Measurements from ENCODE around the gene TUT4. TPM values are rescaled to one million over a fixed set of nuclear protein-coding genes. Genes with fewer than 3 reads are reported as not detected.

TUT4 gene
- total and polyA plus RNA-seq, 2 donors (not counting 3 experiments of a cell fraction or from before 2014, with no cell fraction given) = 24.7 to 41.2 TPM

- H2AFZ ChIP-seq (ENCODE audit: low read depth, low read length) = no peak overlapping the region
- CTCF ChIA-PET = interaction anchor here (1.3 kb wide), 1 partner anchor 214 kb away, joined by 4 read pairs; no protein-coding TSS in a partner anchor
- TF ChIP-seq POLR2AphosphoS5 (IDR thresholded peaks at IDR 0.05; ENCODE audit: insufficient read depth, low read depth, low read length) (no peak), FOS (IDR thresholded peaks at IDR 0.05; ENCODE audit: borderline replicate concordance, insufficient read depth, low read length) (no peak), JUN (IDR thresholded peaks at IDR 0.05; ENCODE audit: borderline replicate concordance, insufficient read depth, insufficient read length, low read depth) (no peak), MYC (IDR thresholded peaks at IDR 0.05; ENCODE audit: low read depth, low read length) (no peak), MAX (IDR thresholded peaks at IDR 0.05; ENCODE audit: insufficient read depth, insufficient read length) (no peak), POLR2A (IDR thresholded peaks at IDR 0.05; ENCODE audit: low read depth, low read length) (no peak), EZH2 (IDR thresholded peaks at IDR 0.05; ENCODE audit: borderline replicate concordance, low read depth, low read length, severe bottlenecking) (no peak), GATA2 (IDR thresholded peaks at IDR 0.05; ENCODE audit: insufficient read depth, insufficient read length, low read depth, low read length) (no peak)
- TF ChIP-seq, protein P1, sequence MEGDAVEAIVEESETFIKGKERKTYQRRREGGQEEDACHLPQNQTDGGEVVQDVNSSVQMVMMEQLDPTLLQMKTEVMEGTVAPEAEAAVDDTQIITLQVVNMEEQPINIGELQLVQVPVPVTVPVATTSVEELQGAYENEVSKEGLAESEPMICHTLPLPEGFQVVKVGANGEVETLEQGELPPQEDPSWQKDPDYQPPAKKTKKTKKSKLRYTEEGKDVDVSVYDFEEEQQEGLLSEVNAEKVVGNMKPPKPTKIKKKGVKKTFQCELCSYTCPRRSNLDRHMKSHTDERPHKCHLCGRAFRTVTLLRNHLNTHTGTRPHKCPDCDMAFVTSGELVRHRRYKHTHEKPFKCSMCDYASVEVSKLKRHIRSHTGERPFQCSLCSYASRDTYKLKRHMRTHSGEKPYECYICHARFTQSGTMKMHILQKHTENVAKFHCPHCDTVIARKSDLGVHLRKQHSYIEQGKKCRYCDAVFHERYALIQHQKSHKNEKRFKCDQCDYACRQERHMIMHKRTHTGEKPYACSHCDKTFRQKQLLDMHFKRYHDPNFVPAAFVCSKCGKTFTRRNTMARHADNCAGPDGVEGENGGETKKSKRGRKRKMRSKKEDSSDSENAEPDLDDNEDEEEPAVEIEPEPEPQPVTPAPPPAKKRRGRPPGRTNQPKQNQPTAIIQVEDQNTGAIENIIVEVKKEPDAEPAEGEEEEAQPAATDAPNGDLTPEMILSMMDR (IDR thresholded peaks at IDR 0.05; ENCODE audit: extremely low read depth in 1 of 2, insufficient read depth in 1 of 2, low read depth in 1 of 2, low read length in 2 of 2) = no peak
- no peak overlapping the region for H3K4me3 ChIP-seq (replicated peaks in 1 of 3; ENCODE audit: insufficient read depth in 1 of 3, low read depth in 1 of 3, low read length in 3 of 3)
- FAIRE-seq (no peak), DNase-seq (ENCODE audit: low read depth, low spot score) (no peak)
- no peak overlapping the region for H3K9ac ChIP-seq (replicated peaks; ENCODE audit: extremely low read depth, insufficient read depth, low read length)
- no peak overlapping the region for H3K4me2 ChIP-seq (ENCODE audit: insufficient read depth, low read length)
- H3K27ac ChIP-seq (ENCODE audit: insufficient read depth, low read depth, low read length) = no peak overlapping the region
- no peaks in the 10 kb centered on the region for H3K36me3 ChIP-seq (ENCODE audit: control insufficient read depth in 2 of 2, extremely low read depth in 1 of 2, insufficient read depth in 2 of 2, low read length in 2 of 2)
- H3K4me1 ChIP-seq (ENCODE audit: control insufficient read depth, extremely low read depth, insufficient read depth, low read length) = no peaks in the 10 kb centered on the region
- POLR2A ChIA-PET = no interaction called here
- no TSS peak for BruUV-seq (replicated peaks)
- intact Hi-C loops (cut with micrococcal nuclease) = no loop called here
- no peaks in the 10 kb centered on the region for H4K20me1 ChIP-seq (replicated peaks; ENCODE audit: control insufficient read depth, extremely low read depth, insufficient read depth, low read length)
- H3K27me3 ChIP-seq (ENCODE audit: control insufficient read depth in 2 of 2, insufficient read depth in 2 of 2, low read length in 2 of 2) = no peaks in the 10 kb centered on the region
- dilution Hi-C loops (cut with MboI; ENCODE audit: extremely low pct_ligation_motif_present, low sequenced_read_pairs) = no loop called here
- no peaks in the 10 kb centered on the region for H3K9me1 ChIP-seq (replicated peaks; ENCODE audit: control insufficient read depth, extremely low read depth, insufficient read depth, low read length)
- H3K9me3 ChIP-seq (replicated peaks; ENCODE audit: control insufficient read depth, insufficient read depth, low read length) = no peaks in the 10 kb centered on the region
- H3K79me2 ChIP-seq (ENCODE audit: control insufficient read depth, insufficient read depth, low read length) = no peaks in the 10 kb centered on the region
Measured at GRCh38 chr1:52472384-52472783, 80.5 kb downstream of the TUT4 start.

Measured in endothelial cell of umbilical vein (primary cell).